Activated CD8-positive, alpha-beta memory T cell treated with anti-CD3 and anti-CD28 coated beads, Interleukin-2, amount 50 U/mL, for 24 hours (primary cell): Measurements from ENCODE around the gene PKDCC.

Experiments used
- DNase-seq: peaks from one replicate; pipeline ENCODE4 v3.0.0-alpha.2; 2020; ENCODE audit errors: extremely low read depth

Gene PKDCC, protein sequence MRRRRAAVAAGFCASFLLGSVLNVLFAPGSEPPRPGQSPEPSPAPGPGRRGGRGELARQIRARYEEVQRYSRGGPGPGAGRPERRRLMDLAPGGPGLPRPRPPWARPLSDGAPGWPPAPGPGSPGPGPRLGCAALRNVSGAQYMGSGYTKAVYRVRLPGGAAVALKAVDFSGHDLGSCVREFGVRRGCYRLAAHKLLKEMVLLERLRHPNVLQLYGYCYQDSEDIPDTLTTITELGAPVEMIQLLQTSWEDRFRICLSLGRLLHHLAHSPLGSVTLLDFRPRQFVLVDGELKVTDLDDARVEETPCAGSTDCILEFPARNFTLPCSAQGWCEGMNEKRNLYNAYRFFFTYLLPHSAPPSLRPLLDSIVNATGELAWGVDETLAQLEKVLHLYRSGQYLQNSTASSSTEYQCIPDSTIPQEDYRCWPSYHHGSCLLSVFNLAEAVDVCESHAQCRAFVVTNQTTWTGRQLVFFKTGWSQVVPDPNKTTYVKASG

GRCh38 chr2:42047488-42048298 lies at the start of gene PKDCC:
Gene PKDCC, plus strand, starts transcription at chr2:42048021. Its CDS starts 179 bp downstream, at chr2:42048200.
- no peak for DNase-seq

DNA sequence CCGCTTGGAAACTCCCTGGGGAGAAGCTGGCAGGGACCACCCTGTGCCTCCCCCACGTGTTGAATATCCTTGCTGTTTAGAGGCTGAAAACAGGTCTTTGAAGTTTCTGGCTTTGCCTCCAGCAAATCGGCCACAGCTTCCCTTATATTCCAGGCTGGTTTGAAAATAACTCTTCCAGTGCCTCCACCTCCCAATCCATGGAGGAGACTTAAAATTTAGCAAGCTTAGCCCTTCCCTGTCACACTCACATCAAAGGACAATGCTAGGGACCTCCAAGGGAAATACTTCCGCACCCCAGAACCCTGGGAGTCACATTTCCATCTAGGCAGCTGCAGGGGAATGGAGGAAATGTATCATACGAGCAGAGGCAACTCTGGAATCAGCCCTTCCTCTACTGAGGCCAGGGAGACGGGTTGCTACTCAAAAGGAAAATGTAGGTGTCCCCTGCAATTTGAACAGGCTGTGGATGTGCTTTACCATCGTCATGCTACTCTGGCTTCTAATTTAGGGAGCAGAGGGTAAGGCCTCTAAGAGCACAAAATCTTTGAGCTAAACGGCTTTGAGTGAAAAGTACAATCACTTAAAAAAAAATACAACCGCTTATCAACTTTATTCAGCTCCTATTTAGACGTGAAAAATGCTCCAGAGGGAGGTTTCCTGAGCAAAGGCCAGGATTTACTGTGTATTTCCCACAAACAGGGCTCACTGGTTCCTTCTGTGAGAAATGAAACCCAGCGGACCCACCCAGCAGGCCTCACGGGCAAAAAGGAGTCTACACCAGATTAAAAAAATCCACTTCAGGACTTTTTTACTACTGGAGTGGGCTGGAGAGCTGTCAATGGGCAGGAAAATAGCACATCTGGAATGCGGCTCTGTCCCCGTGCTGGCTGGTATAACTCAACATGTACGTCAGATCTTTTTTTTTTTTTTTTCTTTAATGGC lies 49.4 kb upstream of the PKDCC start:
- no peak for DNase-seq

DNA sequence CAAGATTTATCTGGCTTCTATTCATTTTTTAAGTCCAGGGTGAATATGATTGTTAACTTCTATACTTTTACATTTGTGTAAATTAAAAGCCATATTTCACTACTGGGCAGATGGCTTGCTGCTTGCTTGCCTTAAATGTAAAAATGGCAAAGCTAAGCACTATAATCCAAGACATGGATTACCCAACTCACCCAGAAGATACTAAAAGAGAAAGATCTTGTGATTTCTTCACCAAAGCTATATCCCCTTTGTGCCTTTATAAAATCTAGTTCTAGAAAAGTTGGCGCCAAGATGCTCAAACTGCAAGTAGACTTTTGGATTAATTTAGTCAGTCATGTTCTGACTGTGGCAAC lies 48.7 kb upstream of the PKDCC start:
- DNase-seq, result no peak

- DNase-seq, result no peak
These were observed 48.1 kb upstream of the PKDCC start for GRCh38 chr2:41999592-42000281.

DNA sequence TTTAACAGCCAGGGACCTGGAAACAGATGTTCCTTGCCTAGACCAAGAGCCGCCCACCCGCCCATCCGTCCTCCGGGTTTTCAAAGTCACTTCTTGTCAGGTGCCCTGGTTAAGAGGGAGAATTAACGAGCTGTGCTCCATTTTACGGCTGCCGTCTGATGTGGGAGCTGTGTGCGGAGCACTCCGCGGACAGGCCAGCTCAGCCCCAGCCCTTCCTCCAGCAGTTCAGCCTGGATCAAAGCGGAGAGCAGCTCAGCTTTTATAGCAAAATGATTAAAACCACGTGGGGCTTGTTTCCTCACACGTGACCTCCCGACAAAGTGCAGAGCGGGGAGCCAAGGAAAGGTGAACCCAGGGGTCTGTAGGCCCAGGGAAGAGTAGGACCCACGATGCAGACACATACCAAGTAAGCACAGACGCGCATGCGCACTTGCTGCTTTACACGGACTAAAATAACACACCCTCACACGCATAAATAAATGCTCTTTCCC lies 46.1 kb upstream of the PKDCC start:
- no peak for DNase-seq

DNA sequence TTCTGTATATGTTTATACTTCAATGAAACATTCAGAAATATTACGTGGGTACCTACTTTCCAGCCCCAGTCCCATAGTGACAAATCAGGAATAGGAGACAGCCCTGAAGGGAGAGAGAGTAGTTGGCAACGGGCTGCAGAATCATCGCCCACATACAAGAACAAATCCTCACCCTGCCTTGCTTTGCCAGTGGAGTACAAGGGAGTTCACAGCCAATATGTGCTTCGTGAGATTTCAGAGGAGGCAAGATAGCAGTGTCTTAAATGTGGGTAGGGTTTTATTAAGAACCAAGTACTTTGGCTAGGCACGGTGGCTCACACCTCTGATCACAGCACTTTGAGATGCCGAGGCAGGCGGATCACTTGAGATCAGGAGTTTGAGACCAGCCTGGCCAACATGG lies 40.3 kb upstream of the PKDCC start:
- no peak for DNase-seq

- no peak for DNase-seq
These were observed 39.4 kb upstream of the PKDCC start for GRCh38 chr2:42008241-42008921.

- DNase-seq, result no peak
These were observed 37.9 kb upstream of the PKDCC start for GRCh38 chr2:42009657-42010580.

DNA sequence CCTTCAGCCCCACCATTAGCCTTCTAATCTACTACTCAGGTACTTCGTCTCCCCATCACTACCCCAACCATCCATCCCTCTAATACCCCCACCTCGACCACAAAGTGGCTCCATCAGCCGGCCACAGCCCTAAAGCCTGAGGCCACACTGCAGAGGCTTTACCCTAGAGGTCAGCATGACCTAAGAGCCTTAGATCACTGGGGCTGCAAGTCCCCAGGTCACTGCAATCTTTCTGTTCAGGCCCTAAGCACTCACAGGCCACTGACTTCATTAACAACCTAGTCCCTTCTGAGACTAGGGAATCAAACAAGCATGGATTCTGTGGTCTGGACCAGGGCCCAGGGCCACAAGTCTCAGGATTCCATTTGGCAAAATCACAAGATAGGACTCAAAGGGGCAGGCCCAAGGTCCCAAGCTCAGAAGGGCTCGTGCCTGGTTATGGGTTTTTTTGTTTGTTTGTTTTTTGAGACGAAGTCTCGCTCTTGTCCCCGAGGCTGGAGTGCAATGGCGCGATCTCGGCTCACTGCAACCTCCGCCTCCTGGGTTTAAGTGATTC lies 37.0 kb upstream of the PKDCC start:
- DNase-seq, result no peak

- no peak for DNase-seq
These were observed 35.7 kb upstream of the PKDCC start for GRCh38 chr2:42012137-42012536.

- DNase-seq, result no peak
These were observed 35.2 kb upstream of the PKDCC start for GRCh38 chr2:42012651-42013050.

GRCh38 chr2:42013409-42013808 lies 34.4 kb upstream of the PKDCC start:
- no peak for DNase-seq

DNA sequence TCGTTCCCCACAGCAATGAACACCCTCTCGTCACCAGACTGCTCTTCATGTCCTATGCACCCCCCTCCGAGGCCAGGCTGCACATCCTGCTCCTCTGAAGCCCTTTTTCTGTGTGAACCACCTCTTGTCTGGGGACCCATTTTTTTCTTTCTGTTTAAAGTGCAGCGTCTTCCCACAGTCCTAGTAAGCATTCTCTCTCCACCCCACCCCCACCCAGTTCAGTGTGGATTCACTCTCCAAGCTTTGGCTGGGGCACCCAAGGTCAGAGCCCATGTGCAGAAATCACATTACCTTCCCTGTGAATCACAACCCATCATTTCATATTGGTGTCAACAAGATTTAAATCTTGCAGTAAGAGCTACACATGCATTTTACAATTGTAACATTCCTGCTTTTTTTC lies 26.4 kb upstream of the PKDCC start:
- DNase-seq, result no peak

DNA sequence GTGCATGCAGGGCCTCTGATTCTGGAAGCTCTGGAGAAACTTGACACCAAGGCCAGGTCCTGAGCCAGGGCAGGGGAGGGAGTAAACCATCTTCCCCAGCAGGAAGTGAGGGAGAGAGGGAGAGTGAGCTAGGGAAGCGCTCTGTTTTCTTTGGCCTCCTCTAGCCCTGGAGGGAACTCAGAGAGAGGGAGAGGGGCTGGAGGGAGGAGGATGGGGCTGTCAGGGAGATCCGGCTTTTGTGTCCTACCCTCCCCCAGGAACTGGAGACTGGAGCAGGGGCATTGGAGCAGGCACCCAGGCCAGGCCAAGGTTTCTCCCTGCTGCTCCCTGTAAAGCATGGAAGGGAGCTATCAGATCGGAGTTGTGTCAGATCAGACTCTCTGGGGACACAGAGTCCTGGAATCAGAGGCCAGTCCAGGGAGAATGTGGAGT lies 22.7 kb upstream of the PKDCC start:
- DNase-seq, result no peak

DNA sequence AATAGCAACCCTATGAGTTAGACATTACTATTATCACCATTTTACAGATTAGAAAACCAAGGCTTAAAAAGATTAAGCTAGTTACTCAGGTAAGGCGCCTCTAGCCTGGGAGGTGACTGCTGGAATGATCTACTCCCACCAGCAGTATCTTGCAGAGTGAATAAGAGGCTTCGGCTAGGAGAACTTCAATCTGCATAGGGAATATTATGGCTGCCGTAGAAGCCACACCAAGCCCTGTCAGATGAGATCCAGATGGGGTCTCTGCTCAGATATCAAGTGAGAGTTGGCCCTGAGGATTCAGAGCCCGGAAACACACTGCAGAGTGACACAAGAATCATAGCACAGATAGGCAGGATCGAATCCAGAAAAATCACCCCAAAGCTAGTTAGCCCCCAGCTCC lies 21.5 kb upstream of the PKDCC start:
- DNase-seq, result no peak

DNA sequence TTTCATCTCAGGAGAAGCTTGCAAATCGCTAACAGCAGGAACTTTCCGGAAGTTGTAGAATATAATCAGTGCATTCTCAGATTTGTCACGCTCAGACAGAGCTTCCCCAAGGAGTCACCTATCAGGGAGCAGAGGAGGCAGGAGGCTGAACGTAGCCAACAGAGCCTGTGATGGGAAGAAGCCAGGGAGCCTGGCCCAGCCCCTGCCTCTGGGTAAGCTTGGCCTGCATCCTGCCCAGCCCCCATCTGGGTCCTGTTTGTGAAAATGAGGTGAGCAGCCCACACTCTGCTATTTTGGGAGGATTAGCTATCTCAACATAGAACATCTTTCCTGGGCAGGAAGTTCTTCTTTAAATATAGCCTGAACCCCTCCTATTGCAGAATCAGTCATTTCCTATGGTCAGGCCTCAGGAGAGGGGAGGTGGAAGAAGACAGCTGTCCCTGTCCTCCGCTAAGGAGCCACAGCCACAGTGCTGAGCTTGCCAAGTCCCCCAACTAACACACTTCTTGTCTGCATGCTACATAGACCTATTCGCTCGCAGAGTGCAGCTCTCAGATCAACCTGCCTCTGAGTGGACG lies 19.2 kb upstream of the PKDCC start:
- DNase-seq, result no peak

DNA sequence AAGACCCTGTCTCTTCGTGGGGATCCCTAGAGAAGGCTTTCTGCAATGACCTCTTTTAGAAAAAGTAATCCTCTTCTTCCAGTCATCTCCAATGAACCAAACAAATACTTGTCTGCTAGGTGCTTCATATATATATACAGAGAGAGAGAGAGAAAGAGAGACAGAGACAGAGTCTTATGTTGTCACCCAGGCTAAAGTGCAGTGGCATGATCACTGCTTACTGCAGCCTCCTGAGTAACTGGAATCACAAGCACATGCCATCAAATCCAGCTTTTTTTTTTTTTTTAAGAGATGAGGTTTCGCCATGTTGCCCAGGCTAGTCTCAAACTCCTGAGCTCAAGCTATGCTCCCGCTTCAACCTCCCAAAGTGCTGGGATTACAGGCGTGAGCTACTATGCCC lies 18.6 kb upstream of the PKDCC start:
- no peak for DNase-seq

GRCh38 chr2:42029639-42030199 lies 18.1 kb upstream of the PKDCC start:
- DNase-seq, result no peak
